Esophagus muscularis mucosa (tissue), 4 donors: Measurements from ENCODE around the gene ERBB4.

ENCODE experiments used
- EP300 ChIP-seq: sonication (generic); formaldehyde crosslinking; IDR thresholded peaks from one replicate; pipeline ENCODE4 v1.6.1; 2017; ENCODE audit warnings: antibody characterized with exemption
- POLR2A ChIP-seq: fragments of 450-650 bp; IDR thresholded peaks from one replicate; pipeline ENCODE4 v1.6.1; 2017; ENCODE audit warnings: antibody characterized with exemption, moderate library complexity, mild to moderate bottlenecking, low read depth
- POLR2AphosphoS5 ChIP-seq, 2 donors: sonication (generic); formaldehyde crosslinking; IDR thresholded peaks; one replicate each; pipeline ENCODE4 v1.6.1; 2017; ENCODE audit warnings: antibody characterized with exemption in 2 of 2
- TF ChIP-seq, protein P1 (sequence below), 3 experiments: fragments of 200-600 bp in 2 of 3; fragments of 450-650 bp in 1 of 3; sonication (generic) in 2 of 3; IDR thresholded peaks; one replicate each; pipeline ENCODE4 v1.5.1; 2017 to 2019; ENCODE audit warnings: antibody characterized with exemption in 3 of 3, mild to moderate bottlenecking in 2 of 3, moderate library complexity in 1 of 3

DNA sequence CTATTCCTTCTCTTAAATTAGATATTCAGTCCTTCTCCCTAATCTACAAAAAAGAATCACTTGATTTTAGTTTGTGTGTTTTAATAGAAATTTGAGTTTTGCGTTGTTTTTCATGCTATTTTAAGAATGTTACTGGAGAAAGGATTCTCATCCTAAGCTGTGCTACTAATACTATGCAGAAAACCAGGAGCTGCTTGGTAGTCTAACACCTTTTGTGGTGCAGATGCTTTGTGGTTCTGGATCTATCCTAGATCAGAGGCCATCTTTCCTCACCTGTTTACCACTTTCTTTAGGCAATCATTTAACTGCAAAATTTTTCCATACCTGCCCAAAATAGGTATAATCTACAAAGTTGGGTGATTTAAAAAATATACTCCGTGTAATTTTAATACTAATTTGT is 1158.6 kb downstream of the ERBB4 start:
- no peak for TF ChIP-seq EP300
- no peak for TF ChIP-seq POLR2AphosphoS5 (IDR thresholded peaks at IDR 0.05)
- TF ChIP-seq, protein P1, sequence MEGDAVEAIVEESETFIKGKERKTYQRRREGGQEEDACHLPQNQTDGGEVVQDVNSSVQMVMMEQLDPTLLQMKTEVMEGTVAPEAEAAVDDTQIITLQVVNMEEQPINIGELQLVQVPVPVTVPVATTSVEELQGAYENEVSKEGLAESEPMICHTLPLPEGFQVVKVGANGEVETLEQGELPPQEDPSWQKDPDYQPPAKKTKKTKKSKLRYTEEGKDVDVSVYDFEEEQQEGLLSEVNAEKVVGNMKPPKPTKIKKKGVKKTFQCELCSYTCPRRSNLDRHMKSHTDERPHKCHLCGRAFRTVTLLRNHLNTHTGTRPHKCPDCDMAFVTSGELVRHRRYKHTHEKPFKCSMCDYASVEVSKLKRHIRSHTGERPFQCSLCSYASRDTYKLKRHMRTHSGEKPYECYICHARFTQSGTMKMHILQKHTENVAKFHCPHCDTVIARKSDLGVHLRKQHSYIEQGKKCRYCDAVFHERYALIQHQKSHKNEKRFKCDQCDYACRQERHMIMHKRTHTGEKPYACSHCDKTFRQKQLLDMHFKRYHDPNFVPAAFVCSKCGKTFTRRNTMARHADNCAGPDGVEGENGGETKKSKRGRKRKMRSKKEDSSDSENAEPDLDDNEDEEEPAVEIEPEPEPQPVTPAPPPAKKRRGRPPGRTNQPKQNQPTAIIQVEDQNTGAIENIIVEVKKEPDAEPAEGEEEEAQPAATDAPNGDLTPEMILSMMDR (IDR thresholded peaks at IDR 0.05): no peak
- no peak for TF ChIP-seq POLR2A
